WI38 (cell line): ENCODE results near the gene GATA3.

Source experiments
- H3K4me3 ChIP-seq: 2 replicates; pipeline ENCODE4 v1.5.1; 2011; ENCODE audit warnings: low read depth, mild to moderate bottlenecking, control low read depth, low read length
- TF ChIP-seq, protein P1 (sequence below): IDR thresholded peaks from 2 replicates; pipeline ENCODE4 v1.5.1; 2012; ENCODE audit warnings: low read depth, mild to moderate bottlenecking, control low read depth, low read length

The GATA3 gene

DNA sequence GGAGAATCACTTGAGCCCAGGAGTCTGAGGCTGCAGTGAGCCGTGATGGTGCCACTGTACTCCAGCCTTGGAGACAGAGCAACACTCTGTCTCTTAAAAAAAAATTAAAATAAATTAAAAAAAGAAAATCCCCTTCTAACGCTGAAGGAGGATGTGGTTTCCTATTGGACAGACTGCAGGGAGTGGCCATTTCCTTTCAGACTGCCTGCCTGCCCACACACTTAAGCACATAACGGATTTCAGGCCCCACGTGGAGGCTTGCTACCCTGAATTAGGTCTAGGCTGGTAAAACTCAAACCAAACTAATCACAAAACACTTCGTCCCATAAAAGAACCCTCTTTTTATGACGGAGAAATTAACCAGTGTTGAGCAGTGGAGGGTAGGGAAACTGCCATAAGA lies 34.0 kb downstream of the GATA3 start:
- H3K4me3 ChIP-seq = no peak overlapping the region
- TF ChIP-seq, protein P1, sequence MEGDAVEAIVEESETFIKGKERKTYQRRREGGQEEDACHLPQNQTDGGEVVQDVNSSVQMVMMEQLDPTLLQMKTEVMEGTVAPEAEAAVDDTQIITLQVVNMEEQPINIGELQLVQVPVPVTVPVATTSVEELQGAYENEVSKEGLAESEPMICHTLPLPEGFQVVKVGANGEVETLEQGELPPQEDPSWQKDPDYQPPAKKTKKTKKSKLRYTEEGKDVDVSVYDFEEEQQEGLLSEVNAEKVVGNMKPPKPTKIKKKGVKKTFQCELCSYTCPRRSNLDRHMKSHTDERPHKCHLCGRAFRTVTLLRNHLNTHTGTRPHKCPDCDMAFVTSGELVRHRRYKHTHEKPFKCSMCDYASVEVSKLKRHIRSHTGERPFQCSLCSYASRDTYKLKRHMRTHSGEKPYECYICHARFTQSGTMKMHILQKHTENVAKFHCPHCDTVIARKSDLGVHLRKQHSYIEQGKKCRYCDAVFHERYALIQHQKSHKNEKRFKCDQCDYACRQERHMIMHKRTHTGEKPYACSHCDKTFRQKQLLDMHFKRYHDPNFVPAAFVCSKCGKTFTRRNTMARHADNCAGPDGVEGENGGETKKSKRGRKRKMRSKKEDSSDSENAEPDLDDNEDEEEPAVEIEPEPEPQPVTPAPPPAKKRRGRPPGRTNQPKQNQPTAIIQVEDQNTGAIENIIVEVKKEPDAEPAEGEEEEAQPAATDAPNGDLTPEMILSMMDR = no peak

DNA sequence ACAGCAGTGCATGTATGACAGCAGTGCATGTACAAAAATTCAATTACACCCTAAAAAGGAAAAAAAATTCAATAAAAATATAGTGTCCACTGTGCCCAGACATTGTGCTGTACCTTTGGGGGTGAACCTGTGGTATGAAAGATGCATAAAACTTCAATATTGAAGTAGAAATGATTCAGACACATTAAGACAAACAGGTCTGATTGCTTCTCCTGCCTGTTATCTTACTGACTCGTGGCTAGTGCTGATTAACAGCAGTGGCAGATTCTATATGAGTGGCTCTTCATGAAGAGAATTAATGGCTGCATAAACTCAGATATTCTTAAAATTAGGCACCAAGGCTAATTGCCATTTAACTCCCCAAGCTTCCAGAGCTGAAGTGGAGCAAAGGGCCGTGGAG lies 37.9 kb downstream of the GATA3 start:
- TF ChIP-seq, protein P1 = no peak
- H3K4me3 ChIP-seq = no peak overlapping the region

DNA sequence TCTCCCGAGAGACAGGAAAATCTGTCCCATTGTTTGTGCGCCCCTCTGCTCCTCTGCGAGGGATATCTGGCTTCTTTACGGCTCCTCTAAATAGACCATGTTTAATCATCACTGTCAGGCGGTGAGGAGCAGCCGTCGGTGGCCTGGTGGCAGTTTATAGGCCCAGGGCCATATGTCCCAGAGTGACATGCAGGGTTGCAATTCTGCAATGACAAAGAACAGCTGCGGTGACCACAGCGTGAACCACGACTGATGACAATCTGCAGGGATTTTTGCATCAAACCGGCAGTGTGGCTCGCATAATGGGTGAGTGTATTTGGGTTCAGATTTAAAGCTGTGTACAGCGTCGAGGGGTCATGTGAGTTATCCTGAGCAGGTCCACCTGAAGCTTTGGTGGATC lies 41.5 kb downstream of the GATA3 start:
- H3K4me3 ChIP-seq = no peak overlapping the region
- TF ChIP-seq, protein P1 = no peak

DNA sequence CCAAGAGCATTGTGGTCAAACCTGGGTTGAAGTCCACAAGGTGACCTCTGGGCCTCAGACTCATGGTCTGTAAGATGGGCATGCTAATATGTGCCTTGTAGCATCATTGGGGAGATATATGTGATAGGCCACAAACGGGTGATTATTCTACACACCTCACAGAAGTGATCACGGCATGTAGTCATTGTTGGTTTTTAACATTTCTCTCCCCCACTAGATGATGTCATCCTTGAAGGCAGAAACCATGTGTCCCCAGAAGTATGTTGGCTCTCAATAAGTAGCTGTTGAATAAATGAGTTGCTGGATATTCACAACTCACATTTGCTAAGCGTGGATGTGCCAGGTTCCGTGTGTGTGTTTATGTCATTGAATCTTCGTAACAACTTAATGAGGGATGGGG lies 42.4 kb downstream of the GATA3 start:
- TF ChIP-seq, protein P1 = no peak
- no peak overlapping the region for H3K4me3 ChIP-seq

DNA sequence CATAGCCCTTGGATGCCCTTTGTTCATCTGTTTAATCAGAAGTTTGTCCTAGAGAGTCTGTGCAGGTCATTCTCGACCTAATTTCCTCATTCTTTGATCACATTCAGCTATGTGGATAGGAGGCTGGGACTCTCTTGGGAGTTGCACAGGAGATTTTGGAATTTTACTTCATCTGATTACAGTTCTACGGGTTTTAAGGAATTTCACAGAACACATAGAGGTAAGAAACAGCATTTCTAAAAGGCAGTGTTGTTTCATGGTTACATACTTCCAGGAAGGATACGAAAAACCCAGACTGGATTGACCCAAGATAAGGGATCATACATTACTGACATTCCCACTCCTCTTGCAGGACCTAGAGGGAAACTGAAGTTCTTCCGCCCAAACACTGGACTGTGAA lies 45.9 kb downstream of the GATA3 start:
- no peak overlapping the region for H3K4me3 ChIP-seq
- TF ChIP-seq, protein P1 = no peak

DNA sequence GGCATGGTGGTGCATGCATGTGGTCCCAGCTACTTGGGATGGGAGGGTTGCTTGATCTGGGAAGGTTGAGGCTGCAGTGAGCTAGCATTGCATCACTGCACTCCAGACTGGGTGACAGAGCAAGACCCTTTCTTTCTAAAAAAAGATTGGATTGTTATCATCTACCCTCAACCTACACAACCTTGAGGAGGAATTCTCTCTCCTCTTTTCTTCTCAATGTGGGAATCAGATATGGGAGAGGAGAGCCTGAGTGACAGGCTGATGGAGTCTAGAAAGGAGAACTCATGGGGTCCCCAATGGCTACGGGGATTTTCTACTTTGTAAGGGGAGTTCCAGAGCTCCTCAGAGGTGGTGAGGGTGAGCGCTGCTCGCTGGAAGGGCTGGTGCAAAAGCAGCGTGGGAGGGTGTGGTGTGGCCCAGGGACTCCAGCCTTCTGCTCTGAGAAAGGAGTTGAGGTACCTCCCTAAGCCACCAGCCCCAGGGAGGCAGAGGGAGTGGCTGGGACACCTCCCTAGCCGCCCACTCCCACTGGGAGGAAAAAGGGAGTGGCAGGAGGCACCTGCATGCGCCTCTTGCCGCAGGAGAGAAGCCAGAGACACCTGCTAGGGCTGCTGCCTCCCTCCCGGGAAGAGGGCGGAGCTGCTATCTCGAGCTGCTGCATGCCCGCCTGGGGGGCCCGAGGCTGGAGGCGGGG lies 48.4 kb downstream of the GATA3 start:
- H3K4me3 ChIP-seq = no peak overlapping the region
- TF ChIP-seq, protein P1 = no peak

DNA sequence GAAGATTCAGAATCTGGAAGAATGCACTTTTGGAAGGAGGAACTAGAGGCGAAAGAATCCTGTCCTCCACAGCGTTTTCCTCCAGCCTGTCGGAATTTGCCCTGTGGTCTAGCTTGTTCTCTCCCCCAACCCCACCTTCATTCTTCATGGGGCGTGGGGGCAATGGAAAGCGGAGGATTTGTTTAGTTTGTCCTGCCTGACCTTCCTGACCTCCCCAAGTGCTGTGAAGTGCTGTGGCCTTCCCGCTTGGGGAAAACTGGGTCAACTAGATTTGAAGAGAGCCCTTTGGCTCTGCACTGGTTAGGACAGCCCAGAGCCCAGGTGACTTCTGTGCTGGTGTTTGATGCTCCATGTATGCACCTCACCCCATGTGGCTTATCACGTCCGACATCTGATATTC lies 49.1 kb downstream of the GATA3 start:
- TF ChIP-seq, protein P1 = no peak
- H3K4me3 ChIP-seq = no peak overlapping the region
